GM10266 (cell line): ENCODE results near the gene SNX17.
A peak's percentile ranks its signal among the peaks of the same experiment; 100 is the strongest.

Experiments used
- DNase-seq: peaks from one replicate; pipeline ENCODE4 v3.0.0; 2012; ENCODE audit errors: extremely low spot score
- TF ChIP-seq, protein P1 (sequence below): IDR thresholded peaks from 2 replicates; pipeline ENCODE4 v1.5.1; 2012; ENCODE audit warnings: mild to moderate bottlenecking, low read depth; ENCODE audit not compliant: control insufficient read depth, insufficient read depth; ENCODE audit errors: missing control alignments

SNX17 gene

DNA sequence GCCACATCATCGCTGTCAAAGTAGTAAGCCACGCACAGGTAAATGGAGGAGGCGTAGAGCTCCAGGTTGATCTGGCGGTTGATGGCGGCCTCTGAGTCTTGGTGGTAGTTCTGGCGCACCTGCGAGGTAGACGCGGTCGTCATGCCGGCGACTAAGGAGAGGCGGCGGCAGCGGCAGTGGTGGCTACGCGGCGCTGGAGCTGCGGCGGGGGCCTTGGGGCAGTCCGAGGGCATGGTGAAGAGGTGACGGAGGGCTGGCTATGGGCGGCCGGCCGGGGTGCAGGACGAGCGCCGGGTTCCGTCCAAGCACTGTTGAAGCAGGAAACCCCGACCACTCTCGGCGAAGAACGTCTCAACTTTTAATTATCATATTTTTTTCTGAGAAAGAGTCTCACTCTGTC is 22.8 kb downstream of the SNX17 start:
- TF ChIP-seq, protein P1, sequence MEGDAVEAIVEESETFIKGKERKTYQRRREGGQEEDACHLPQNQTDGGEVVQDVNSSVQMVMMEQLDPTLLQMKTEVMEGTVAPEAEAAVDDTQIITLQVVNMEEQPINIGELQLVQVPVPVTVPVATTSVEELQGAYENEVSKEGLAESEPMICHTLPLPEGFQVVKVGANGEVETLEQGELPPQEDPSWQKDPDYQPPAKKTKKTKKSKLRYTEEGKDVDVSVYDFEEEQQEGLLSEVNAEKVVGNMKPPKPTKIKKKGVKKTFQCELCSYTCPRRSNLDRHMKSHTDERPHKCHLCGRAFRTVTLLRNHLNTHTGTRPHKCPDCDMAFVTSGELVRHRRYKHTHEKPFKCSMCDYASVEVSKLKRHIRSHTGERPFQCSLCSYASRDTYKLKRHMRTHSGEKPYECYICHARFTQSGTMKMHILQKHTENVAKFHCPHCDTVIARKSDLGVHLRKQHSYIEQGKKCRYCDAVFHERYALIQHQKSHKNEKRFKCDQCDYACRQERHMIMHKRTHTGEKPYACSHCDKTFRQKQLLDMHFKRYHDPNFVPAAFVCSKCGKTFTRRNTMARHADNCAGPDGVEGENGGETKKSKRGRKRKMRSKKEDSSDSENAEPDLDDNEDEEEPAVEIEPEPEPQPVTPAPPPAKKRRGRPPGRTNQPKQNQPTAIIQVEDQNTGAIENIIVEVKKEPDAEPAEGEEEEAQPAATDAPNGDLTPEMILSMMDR, result no peak
- no peak for DNase-seq

DNA sequence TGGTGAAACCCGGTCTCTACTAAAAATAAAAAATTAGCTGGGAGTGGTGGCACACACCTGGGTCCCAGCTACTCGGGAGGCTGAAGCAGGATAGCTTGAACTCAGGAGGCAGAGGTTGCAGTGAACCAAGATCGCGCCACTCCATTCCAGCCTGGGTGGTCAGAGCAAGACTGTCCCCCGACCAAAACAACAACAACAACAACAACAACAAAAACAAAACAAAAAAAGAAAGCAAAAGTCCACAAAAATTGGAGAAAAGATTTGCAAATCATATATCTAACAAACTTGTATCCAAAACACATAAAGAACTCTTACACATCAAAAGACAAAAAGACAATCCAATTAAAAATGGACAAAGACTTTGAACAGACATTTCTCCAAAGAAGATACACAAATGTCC is 28.5 kb downstream of the SNX17 start:
- DNase-seq, result no peak
- TF ChIP-seq, protein P1, result no peak

DNA sequence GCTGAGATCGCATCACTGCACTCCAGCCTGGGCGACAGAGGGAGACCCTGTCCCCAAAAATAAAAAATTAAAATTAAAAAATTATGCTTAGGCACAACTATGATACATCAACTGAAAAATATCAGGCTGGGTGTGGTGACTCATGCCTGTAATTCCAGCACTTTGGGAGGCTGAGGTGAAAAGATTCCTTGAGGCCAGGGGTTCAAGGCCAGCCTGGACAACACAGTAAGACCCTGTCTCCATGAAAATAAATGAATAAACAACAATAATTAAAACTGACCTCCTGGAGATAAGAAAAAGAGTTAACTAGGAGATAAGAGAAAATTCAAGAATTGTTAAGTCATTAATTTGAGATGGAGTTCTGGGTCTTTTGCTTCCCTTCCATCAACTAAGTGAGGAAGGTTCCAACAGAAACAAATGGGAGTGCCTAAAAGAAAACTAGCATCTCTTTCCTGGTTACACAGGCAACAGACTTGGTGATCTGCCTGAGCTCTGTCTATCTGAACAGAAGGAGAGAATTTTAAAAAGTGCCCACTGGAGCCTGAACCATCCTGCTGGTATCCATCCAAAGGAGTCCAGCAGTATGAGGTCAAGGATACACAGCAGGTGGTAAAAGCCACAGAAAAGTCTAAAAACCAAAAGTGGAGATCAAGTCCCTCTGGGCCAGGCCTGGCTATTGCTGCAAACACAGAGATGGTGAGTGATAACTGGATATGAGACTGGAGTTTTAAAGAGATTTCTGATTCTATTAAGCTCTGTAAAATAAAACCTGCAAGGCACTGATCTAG is 30.1 kb downstream of the SNX17 start:
- no peak for DNase-seq
- TF ChIP-seq, protein P1, result no peak

DNA sequence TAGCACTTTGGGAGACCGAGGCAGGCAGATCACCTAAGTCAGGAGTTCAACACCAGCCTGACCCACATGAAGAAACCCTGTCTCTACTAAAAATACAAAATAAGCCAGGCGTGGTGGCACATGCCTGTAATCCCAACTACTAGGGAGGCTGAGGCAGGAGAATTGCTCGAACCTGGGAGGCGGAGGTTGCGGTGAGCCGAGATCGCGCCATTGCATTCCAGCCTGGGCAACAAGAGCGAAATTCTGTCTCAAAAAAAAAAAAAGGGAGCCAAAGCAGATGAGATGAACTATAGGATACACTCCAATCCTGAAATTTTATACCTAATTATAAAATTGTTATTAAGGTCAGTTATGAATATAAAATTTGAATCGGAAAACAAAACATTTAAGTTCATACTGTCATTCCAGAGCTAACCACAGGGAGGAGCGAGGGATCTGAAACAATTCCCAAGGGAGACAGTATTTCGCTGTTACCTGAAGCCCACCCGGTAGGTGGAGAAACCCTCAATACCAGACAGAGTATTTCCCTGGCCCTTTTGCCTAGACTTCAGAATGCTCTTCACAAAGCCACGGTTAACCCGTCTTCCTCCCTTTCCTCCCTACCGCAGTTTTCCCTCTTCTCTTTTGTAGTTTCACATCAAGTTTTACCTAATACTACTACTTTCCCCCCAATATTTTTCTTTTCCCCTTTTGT is 37.5 kb downstream of the SNX17 start:
- DNase-seq, result no peak
- TF ChIP-seq, protein P1, result peak; percentile 30

DNA sequence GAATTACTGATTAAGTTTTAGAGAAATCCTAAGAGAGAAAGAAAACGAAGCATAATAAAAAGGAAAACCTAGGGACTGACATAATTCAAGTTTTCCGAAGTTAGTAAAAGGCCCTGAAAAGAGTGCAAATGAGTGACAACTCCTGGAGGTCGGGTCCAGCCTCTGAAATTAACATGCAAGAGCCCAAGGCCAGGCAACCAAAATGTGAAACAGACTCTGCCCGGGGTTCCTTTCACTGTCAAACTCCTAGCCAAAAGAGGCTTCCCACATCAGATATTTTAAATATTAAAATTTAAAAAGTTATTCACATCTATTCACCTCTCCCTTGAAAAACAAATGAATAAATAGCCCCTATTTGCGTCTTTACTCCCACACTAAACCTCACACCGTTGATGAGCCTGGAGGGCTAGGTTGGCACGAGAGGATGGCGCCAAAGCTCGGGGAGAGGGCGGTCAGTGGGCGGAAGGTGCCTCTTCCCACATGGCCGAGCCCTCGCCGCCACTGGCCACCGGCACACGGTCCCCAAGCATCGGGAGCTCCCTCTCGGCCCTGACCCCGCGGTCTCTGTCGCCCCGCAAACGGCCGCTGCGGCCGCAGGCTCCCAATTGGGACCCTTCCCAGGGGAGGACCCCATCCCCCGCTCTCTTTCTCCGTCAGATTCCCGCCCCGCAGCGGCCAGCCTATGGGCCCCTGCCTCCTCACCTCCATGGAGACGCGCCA is 38.3 kb downstream of the SNX17 start:
- DNase-seq, result peak; percentile 51
- TF ChIP-seq, protein P1, result no peak

DNA sequence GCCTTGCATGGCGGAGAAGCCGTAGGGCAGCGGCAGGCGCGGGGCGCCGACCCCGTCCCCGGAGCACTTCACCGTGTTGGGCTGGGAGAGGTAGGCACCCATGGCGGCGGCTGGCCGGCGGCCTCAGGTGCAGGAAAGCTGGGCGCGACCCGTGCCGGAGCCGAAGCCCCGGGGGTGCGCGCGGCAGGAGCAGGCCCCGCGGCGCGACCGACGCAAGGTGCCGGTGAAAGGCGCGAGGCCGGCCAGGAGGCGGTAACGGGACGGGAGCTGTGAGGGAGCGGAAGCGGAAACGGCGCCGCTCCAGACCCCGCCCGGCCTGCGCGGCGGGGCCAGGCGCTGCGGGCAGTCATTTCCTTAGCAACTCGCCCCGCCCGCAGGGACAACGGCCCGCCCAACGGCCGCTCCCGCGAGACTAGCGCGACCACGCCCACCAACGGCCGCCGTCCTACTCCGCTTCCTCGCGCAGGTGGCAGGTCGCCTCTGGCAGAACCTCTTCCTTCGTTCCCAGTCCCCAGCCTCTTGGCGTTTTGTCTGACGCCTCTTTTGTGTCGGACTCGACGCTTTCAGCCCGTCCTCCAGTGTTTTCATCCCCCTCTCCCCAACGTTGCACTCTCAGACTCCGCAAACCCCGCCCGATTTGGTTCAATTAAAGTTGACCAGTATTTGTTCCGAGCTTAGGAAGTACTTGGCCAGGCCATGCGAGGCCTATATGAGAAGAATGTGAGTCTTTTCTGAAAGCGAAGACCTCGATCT is 39.1 kb downstream of the SNX17 start, which contains the start of gene PPM1G:
PPM1G (minus strand) TSS at position 271 of the 753 bp plus-strand sequence; CDS start at position 102, 169 bp downstream.
- TF ChIP-seq, protein P1, result no peak
- peak; percentile 97 for DNase-seq
